Epithelial cell of proximal tubule (primary cell): ENCODE measurements around the gene CNGA2. TPM values are rescaled to one million over a fixed set of nuclear protein-coding genes. Genes with fewer than 3 reads are reported as not detected.

Experiments used
- DNase-seq: peaks from one replicate; pipeline ENCODE4 v3.0.0-alpha.2; 2011; ENCODE audit warnings: low read depth
- H3K4me3 ChIP-seq: 2 replicates; pipeline ENCODE4 v1.5.1; 2011; ENCODE audit warnings: low read depth, mild to moderate bottlenecking, low read length
- total RNA-seq: library from RNA; depleted of rRNA; stranded (reverse); fragments of >200 nt; gene quantifications from 2 replicates; pipeline ENCODE4 v1.2.3, GENCODE V29; 2015
- TF ChIP-seq, protein P1 (sequence below): conservative IDR thresholded peaks from 2 replicates; pipeline ENCODE4 v1.5.1; 2012; ENCODE audit warnings: low read depth, mild to moderate bottlenecking, low read length

The CNGA2 gene
- not detected in 2 replicates for total RNA-seq

DNA sequence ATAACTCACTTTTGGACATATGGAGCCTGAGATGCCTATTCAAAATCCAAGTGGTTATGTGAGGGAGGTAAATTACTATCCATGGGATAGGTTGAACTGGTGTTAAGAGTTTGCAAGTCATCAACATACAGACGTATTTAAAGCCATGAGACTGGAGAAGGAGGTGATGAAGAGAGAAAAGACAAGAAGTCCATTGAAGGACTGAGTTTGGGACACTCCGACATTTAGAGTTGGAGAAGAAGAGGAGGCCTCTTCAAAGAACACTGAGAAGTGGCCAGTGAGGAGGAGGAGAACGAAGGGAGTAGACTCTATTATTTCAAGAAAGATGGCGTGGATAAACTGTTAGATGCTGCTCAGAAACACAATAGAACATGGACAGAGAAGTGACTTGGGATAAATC, at the start of gene CNGA2:
Gene CNGA2, plus strand, starts transcription at position 301 of the 400 bp plus-strand sequence. CDS start 3,738 bp downstream, outside the sequence.
- DNase-seq, result no peak
- TF ChIP-seq, protein P1, sequence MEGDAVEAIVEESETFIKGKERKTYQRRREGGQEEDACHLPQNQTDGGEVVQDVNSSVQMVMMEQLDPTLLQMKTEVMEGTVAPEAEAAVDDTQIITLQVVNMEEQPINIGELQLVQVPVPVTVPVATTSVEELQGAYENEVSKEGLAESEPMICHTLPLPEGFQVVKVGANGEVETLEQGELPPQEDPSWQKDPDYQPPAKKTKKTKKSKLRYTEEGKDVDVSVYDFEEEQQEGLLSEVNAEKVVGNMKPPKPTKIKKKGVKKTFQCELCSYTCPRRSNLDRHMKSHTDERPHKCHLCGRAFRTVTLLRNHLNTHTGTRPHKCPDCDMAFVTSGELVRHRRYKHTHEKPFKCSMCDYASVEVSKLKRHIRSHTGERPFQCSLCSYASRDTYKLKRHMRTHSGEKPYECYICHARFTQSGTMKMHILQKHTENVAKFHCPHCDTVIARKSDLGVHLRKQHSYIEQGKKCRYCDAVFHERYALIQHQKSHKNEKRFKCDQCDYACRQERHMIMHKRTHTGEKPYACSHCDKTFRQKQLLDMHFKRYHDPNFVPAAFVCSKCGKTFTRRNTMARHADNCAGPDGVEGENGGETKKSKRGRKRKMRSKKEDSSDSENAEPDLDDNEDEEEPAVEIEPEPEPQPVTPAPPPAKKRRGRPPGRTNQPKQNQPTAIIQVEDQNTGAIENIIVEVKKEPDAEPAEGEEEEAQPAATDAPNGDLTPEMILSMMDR, result no peak
- no peak within 1 kb of the TSS for H3K4me3 ChIP-seq

DNA sequence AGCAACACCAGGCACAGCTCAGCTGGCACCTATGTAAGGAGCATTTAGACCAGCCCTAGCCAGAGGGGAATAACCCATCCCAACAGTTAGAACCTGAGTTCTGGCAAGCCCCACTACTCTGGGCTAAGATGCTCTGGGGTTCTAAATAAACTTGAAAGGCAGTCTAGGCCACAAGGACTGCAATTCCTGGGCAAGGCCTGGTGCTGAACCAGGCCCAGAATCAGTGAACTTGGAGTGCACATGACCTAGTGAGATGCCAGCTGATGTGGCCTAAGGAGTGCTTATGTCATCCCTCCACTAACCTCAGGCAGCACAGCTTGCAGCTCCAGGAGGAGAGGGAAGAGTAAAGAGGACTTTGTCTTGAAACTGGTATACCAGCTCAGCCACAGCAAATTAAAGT, 46.9 kb upstream of the CNGA2 start:
- DNase-seq, result no peak
- TF ChIP-seq, protein P1, result no peak
- no peak overlapping the region for H3K4me3 ChIP-seq

DNA sequence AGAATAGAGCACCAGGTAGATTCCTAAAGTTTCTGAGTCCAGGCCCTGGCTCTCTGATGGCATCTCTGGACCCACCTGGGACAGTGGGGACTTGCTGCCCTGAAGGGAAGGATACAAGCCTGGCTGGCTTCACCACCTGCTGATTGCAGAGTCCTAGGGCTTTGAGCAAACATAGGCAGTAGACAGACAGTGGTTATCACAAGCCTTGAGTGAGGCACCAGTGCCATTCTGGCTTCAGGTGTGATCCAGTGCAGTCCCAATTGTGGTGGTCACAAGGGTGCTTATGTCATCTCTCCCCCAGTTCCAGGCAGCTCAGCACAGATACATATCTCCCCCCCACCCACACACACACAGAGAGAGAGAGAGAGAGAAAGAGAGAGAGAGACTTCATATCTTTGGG, 45.9 kb upstream of the CNGA2 start:
- no peak overlapping the region for H3K4me3 ChIP-seq
- TF ChIP-seq, protein P1, result no peak
- DNase-seq, result no peak

DNA sequence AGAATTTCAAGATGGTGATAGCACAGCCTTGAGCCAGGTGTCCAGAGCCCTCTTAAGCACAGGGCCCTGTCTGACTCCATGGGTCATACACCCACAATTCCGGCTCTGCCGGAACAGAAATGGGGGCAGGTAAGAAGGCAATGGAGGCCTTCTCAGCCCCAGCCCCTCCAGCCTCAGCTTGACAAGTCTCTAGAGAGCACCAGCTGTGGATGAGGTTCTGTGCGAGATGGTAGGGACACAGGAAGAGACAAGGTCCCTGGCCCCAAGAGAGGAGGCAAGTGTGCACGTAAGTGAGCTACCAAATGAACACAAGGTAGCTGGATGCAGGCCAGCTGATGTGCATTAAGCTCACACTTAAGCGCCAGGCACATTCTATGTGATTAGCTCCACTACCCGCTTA, 41.7 kb upstream of the CNGA2 start:
- H3K4me3 ChIP-seq, result no peak overlapping the region
- DNase-seq, result no peak
- TF ChIP-seq, protein P1, result no peak

DNA sequence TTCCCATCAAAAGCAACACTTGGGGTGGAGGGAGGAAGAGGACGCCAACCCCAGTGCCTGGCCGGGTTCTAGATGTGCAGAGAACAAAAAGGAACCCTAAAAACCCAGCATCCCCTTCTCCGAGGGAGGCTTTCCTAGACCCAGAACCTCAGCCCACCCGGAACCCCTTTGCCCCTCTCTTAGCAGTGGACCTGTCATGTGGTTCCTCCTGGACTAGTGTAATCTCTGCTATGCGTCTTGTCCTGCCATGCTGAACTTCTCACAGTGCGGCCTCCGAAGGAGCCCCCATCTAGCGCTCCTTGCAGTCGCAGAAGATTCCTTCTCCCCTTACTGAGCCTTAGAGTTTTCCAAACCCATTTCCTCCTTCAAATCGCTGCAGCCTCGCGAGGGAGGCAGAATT, 40.4 kb upstream of the CNGA2 start:
- TF ChIP-seq, protein P1, result no peak
- H3K4me3 ChIP-seq, result no peak overlapping the region
- DNase-seq, result no peak

DNA sequence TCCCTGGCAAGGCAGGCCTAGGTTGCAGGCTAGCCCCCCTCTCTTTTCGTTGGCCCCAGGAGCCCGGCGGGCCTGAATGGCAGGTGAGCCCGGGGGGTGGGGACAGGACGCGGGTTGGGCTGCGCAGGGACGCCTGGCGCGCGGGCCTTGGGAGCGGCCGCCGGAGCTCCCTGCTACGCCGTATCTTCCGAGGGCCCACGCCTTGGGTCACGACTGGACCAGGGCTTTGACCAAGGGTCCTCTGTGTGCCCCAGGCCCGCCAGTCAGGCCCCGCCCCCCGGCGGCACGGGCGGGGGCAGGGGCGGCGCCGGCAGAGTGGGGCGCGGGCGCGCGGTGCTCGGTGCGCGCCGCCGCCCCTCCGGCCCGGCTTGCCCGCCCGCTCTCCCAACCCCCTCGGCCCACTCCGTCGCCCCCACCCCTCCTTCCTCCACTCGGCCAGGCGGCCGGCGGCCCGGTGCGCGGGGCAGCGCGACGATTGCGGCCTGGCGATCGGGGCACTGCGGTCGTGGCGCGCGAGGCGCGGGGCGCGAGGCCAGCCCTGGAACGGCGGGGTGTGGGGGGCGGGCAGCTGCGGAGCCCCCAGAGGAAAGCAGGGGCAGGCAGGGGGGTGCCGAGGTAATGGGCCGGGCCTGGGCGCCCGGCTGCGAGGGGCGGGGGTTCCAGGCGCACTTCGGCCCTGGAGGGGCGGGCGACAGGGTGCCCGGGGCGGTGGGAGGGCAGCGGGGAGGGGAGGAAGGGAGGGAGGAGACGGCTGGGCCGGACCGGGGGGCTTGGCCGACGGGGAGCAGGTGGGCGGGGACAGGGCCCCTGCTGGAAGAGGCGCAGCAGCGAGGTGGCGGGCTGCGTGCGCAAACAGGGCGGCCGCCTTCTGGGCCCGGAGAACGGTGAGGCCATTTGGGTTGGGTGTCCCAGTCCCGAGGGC, 39.6 kb upstream of the CNGA2 start, which contains the start of gene PRRG3:
Gene PRRG3, plus strand, starts transcription at position 798 of the 922 bp plus-strand sequence. CDS start 3,357 bp downstream, outside the sequence.
- H3K4me3 ChIP-seq, result no peak within 1 kb of the TSS
- TF ChIP-seq, protein P1, result no peak
- no peak for DNase-seq
